ENCODE data around the gene ARFGAP3.
A peak's percentile ranks its signal among the peaks of the same experiment; 100 is the strongest.

ARFGAP3 gene

DNA sequence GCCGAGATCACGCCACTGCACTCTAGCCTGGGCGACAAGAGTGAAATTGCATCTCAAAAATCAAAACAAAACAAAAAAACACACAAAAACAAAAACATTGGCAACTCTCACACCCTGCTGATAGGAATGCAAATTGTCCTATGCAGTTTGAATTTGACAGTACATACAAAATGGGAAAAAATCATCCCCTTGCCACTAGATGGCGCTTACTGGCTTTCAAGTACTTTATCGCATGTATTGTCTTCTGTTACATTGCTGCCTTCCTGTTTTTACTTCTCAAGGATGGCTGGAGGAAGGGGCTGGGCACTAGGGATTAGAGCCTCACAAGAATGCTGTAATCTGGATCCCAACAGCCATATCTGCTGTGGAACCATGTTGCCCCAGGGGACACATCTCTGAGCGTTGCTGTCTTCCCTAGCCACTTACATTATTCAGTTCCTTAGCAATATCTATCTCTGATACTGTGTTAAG, 77.0 kb downstream of the ARFGAP3 start:
- in situ Hi-C loops (cut with HindIII; ENCODE audit: low sequenced_read_pairs), result no loop called here
- TF ChIP-seq, protein P1, sequence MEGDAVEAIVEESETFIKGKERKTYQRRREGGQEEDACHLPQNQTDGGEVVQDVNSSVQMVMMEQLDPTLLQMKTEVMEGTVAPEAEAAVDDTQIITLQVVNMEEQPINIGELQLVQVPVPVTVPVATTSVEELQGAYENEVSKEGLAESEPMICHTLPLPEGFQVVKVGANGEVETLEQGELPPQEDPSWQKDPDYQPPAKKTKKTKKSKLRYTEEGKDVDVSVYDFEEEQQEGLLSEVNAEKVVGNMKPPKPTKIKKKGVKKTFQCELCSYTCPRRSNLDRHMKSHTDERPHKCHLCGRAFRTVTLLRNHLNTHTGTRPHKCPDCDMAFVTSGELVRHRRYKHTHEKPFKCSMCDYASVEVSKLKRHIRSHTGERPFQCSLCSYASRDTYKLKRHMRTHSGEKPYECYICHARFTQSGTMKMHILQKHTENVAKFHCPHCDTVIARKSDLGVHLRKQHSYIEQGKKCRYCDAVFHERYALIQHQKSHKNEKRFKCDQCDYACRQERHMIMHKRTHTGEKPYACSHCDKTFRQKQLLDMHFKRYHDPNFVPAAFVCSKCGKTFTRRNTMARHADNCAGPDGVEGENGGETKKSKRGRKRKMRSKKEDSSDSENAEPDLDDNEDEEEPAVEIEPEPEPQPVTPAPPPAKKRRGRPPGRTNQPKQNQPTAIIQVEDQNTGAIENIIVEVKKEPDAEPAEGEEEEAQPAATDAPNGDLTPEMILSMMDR (IDR thresholded peaks at IDR 0.05; ENCODE audit: low read depth, low read length), result peak; percentile 82
- H3K4me3 ChIP-seq (ENCODE audit: low read depth, low read length), result no peak overlapping the region
- DNase-seq (ENCODE audit: low read depth, low spot score), result peak; percentile 95

DNA sequence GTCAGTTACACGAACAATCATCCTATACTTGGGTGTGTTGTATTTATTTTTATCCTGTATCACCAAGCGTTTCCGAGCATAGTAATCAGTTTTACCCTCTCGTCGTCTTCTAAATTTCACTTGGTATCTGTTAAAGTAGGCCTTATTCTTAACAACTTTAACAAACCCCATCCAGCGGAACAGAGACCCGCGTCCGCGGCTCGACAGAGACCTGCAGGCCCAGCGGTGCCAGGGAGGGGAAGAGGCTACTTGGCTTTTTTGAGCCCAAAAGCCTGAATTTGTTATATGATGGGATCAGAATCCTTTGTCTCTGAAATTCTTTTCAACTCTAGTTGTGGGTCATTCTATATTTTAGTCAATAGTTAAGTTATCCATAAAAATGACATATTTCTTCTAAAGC, 79.9 kb downstream of the ARFGAP3 start:
- TF ChIP-seq, protein P1 (IDR thresholded peaks at IDR 0.05; ENCODE audit: low read depth, low read length), result no peak
- in situ Hi-C loops (cut with HindIII; ENCODE audit: low sequenced_read_pairs), result no loop called here
- no peak for DNase-seq (ENCODE audit: low read depth, low spot score)
- H3K4me3 ChIP-seq (ENCODE audit: low read depth, low read length), result no peak overlapping the region

DNA sequence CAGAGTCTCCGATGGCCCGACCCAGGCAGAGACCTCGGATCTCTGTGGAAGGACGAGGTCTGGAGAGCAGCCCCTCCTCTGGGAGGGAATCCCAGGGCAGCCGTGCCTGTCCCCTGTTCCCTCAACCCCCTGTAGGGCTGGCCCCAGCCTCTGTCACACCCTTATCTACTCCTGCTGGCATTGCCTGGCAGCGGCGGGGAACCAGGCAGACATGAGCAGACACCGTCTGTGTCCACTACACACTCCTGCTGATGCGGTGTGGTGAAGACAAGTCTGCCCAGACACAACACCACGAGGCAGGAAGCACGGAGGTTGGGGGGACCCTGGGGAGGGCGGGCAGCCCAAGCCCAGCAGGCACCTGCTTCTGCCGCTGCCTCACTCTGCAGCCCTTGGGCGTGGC, 83.9 kb downstream of the ARFGAP3 start:
- DNase-seq (ENCODE audit: low read depth, low spot score), result no peak
- in situ Hi-C loops (cut with HindIII; ENCODE audit: low sequenced_read_pairs), result no loop called here
- H3K4me3 ChIP-seq (ENCODE audit: low read depth, low read length), result no peak overlapping the region
- TF ChIP-seq, protein P1 (IDR thresholded peaks at IDR 0.05; ENCODE audit: low read depth, low read length), result no peak

DNA sequence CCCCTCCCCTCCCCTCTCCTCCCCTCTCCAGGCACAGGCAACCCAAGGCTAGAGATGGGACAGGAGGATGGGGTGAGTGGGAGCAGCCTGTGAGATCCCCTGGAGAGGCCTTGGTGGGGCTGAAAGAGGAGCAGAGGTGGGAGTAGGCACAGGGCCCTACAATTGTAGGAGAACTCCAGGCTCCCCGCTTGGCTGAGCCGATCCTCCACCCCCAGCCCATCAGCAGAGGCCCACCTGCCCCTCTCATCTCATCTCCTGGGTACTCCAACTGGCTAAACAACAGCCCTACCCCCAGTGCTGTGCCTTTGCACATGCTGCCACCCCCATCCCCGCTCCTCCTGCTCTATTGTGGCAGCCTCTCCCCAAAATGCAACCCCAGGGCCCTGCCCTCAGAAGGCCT, 84.4 kb downstream of the ARFGAP3 start:
- no peak for DNase-seq (ENCODE audit: low read depth, low spot score)
- H3K4me3 ChIP-seq (ENCODE audit: low read depth, low read length), result no peak overlapping the region
- TF ChIP-seq, protein P1 (IDR thresholded peaks at IDR 0.05; ENCODE audit: low read depth, low read length), result no peak
- in situ Hi-C loops (cut with HindIII; ENCODE audit: low sequenced_read_pairs), result no loop called here

DNA sequence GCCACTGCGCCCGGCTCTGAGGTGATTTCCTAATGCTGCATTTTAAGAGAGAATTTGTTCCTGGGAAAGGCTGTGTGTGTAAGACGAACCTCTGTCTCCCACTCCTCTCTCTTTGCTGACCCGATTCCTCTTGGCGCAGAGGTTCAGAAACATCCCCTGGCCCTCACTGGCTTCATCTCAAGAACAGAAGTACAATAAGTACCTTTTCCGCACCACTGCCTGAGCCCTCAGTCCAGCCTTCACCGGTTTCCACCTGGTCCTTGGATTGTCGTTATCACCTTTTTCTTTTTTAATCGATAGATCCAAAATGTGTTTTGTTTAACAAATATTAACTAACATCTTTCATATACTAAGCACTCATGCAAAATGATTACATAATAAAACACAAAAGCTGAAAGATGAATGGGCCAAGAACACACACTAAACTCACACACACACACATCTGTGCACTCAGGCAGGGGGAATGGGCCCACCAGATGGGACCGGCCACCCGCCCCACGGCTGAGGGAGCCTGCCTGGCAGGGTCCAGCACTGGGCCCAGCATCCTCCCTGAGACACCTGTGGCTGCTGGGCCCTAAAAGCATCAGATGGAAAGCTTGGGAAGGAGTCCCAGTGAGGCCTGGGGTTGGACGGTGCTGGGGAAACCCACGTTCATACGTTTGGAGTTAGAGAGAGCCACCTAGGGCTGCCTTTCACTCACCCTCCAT, 86.0 kb downstream of the ARFGAP3 start:
- no peak for DNase-seq (ENCODE audit: low read depth, low spot score)
- TF ChIP-seq, protein P1 (IDR thresholded peaks at IDR 0.05; ENCODE audit: low read depth, low read length), result no peak
- in situ Hi-C loops (cut with HindIII; ENCODE audit: low sequenced_read_pairs), result no loop called here
- H3K4me3 ChIP-seq (ENCODE audit: low read depth, low read length), result no peak overlapping the region

DNA sequence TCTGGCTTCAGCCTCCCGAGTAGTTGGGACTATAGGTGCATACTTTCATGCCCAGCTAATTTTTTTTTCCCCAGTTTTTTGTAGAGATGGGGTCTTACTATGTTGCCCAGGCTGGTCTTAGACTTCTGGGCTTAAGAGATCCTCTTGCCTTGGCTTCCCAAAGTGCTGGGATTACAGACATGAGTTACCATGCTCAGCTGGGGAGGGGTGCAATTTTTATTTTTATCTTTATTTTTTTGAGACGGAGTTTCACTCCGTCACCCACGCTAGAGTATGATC, 86.7 kb downstream of the ARFGAP3 start:
- no peak for DNase-seq (ENCODE audit: low read depth, low spot score)
- TF ChIP-seq, protein P1 (IDR thresholded peaks at IDR 0.05; ENCODE audit: low read depth, low read length), result no peak
- in situ Hi-C loops (cut with HindIII; ENCODE audit: low sequenced_read_pairs), result no loop called here
- no peak overlapping the region for H3K4me3 ChIP-seq (ENCODE audit: low read depth, low read length)
